Muscle layer of duodenum (tissue), 2 donors: ENCODE results near the gene NCKAP1.
"Not testable (repeated sequence)": the region's sequence is repeated elsewhere in the genome, so short reads cannot be mapped to it uniquely, and the experiment has no call there.

Experiments
- H3K27ac ChIP-seq: one replicate; pipeline ENCODE4 v1.7.0; 2013; ENCODE audit warnings: mild to moderate bottlenecking, low read length
- H3K27me3 ChIP-seq: one replicate; pipeline ENCODE4 v1.7.0; 2013; ENCODE audit warnings: low read depth, mild to moderate bottlenecking, control low read depth, low read length
- H3K36me3 ChIP-seq, 2 donors: one replicate each; pipeline ENCODE4 v1.7.0; 2013; ENCODE audit warnings: low read length in 2 of 2, control low read depth in 1 of 2, mild to moderate bottlenecking in 1 of 2; ENCODE audit not compliant: insufficient read depth in 2 of 2, control insufficient read depth in 1 of 2
- H3K4me1 ChIP-seq, 2 donors: one replicate each; pipeline ENCODE4 v1.7.0; 2013; ENCODE audit warnings: low read length in 2 of 2, mild to moderate bottlenecking in 2 of 2, control low read depth in 1 of 2, moderate library complexity in 1 of 2; ENCODE audit not compliant: insufficient read depth in 2 of 2, control insufficient read depth in 1 of 2
- H3K4me3 ChIP-seq, 2 donors: one replicate each; pipeline ENCODE4 v1.7.0; 2013; ENCODE audit warnings: low read length in 2 of 2, low read depth in 1 of 2, mild to moderate bottlenecking in 1 of 2
- H3K9me3 ChIP-seq, 2 donors: one replicate each; pipeline ENCODE4 v1.7.0; 2013; ENCODE audit warnings: low read length in 2 of 2, control low read depth in 1 of 2, mild to moderate bottlenecking in 1 of 2; ENCODE audit not compliant: control insufficient read depth in 1 of 2
- donor health status: healthy.

Gene NCKAP1

DNA sequence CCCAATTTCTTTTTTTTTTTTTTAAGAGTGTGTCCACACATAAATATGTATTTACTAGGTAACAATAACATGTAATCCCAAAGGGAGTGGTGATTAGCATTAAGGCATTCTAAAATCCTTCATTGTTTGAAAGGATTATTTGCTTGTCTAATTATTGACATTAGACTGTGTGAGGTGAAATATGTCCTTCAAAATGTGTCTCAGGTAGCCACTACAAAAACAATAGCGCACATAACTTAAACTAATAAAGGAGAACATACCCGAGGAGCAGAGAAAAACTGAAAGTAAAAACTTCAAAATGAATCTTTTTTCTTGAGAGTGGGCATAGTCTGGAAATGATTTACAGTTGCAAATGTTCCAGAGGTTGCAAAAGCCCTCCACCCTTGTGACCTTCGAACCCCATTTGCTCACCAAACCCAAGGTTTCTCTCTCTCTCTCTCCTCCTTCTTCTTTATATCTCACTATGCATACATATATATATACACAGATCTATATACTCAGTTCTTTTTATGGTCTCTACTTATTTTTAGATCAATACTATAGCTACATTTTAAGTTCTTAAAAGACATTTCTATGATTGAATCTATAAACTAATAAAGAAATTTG is 147.4 kb downstream of the NCKAP1 start:
- no peak overlapping the region for H3K4me3 ChIP-seq
- no peak overlapping the region for H3K27ac ChIP-seq
- H3K4me1 ChIP-seq, result no peaks in the 10 kb centered on the region

DNA sequence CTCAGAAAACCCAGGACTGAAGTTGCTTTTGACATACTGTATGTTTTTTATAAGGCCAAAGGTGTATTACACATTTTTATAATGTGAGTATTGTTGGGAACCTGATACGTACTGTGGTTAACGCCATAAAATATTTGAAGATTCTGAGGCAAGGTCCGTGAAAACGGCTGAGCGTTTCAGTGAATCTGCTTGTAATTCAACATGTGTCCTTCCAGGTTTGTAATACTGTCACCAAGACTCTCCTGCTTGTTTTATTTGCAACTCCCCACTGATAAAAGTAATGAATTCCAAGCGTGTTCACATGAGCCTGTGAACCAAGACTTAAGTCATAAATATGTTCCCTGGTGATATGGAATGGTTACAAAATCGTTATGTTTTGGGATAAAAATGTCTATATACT is 148.0 kb downstream of the NCKAP1 start:
- no peaks in the 10 kb centered on the region for H3K4me1 ChIP-seq
- no peak overlapping the region for H3K27ac ChIP-seq
- no peaks in the 10 kb centered on the region for H3K9me3 ChIP-seq
- no peak overlapping the region for H3K4me3 ChIP-seq
- H3K36me3 ChIP-seq, result peaks cover 0 to 4% of the 10 kb centered on the region in 2 donors
- no peaks in the 10 kb centered on the region for H3K27me3 ChIP-seq

More for the DNA sequence above, 147.4 kb downstream of the NCKAP1 start:
- Histone ChIP-seq H3K9me3 (no peaks in the 10 kb centered on the region), H3K27me3 (no peaks in the 10 kb centered on the region), H3K36me3 (peaks cover 0 to 4% of the 10 kb centered on the region in 2 donors)

DNA sequence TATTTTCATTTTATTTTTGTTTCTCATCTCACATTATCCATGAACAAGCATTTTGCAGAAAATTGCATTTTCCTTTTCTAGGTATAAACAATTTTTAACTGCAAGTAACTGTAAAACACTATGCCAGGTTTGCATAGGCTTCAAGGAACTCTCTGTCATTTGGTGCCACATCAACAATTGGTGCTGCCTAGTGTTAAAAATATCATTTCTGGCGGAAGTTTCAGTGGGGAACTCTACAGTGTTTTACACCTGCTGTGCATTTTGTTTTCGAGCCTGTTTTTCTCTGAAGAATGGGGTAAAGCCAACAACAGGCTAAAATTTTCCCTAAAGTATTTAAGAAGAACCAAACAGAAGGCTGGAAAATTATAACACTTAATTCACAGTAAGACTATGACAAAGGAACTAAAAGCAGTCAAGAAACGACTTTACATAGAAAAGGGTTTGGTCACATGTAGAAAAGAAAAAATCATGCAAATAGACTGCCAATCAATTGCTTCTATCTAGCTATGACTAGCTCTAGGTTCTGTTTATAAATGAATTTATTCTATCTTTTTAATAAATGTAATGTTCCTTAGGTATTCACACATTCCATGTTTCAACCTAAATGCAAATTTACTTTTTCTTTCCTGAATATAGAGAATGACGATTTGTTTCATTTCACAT is 150.4 kb downstream of the NCKAP1 start:
- Histone ChIP-seq H3K36me3 (no peaks in the 10 kb centered on the region), H3K27ac (no peak overlapping the region), H3K9me3 (no peaks in the 10 kb centered on the region), H3K4me3 (no peak overlapping the region), H3K4me1 (no peaks in the 10 kb centered on the region), H3K27me3 (no peaks in the 10 kb centered on the region)

DNA sequence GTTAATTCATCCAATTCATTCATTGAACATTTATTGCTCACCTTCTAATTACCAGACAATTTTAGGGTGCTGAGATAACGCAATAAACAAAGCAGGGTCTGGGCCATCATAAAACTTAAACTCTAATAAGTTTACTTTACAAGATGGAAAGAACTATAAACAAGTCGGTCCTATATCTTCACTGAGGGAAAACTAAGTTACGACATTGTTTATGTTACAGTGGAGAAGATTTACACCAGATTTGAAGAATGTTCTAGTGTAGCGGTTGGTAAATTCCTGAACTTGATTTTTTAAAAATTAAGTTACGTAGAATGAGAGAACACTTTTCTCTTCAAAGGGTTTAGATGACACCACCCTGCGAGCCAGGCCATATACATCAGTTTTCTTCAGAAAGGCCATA is 151.2 kb downstream of the NCKAP1 start:
- H3K36me3 ChIP-seq, result no peaks in the 10 kb centered on the region
- H3K27ac ChIP-seq, result no peak overlapping the region
- H3K9me3 ChIP-seq, result no peaks in the 10 kb centered on the region
- no peaks in the 10 kb centered on the region for H3K27me3 ChIP-seq
- no peak overlapping the region for H3K4me3 ChIP-seq
- H3K4me1 ChIP-seq, result no peaks in the 10 kb centered on the region

DNA sequence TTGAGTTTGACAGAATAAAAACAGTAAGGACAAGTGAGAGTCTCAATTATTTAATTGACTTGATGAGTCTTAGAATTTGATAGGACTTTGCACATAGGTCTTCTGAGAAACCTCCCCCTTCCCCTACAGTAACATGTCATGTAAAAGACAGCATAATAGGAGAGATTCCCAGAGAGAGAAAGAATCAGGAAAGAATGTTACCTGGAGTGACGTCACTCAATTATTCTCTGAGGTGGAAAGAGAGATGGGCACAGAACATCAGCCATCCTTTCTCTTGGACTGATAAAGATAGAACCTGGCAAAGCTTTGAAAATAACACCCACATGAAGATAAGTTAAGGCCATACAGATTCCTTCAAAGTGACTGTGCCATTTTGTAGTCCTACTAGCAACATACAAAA is 152.5 kb downstream of the NCKAP1 start:
- no peak overlapping the region for H3K27ac ChIP-seq
- H3K4me1 ChIP-seq, result no peaks in the 10 kb centered on the region
- H3K27me3 ChIP-seq, result no peaks in the 10 kb centered on the region
- no peaks in the 10 kb centered on the region for H3K9me3 ChIP-seq
- no peak overlapping the region for H3K4me3 ChIP-seq
- no peaks in the 10 kb centered on the region for H3K36me3 ChIP-seq

DNA sequence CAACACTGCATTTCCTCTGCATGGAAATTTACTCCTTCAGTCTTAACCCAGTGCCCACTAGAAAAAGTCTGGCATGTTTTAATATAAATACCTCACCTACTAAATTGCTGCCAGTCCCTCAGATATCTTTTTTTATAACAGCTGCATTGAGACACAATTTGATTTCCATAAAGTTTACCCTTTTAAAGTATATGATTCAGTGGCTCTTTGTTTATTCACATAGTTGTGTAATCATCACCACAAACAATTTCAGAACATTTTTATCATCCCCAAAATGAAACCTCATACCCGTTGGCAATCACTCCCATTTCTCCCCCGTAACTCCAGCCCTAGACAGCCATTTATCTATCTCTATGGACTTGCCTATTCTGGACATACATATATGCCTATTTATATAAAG is 154.8 kb downstream of the NCKAP1 start:
- no peaks in the 10 kb centered on the region for H3K4me1 ChIP-seq
- no peak overlapping the region for H3K27ac ChIP-seq
- H3K27me3 ChIP-seq, result no peaks in the 10 kb centered on the region
- no peaks in the 10 kb centered on the region for H3K36me3 ChIP-seq
- H3K9me3 ChIP-seq, result no peaks in the 10 kb centered on the region
- no peak overlapping the region for H3K4me3 ChIP-seq

DNA sequence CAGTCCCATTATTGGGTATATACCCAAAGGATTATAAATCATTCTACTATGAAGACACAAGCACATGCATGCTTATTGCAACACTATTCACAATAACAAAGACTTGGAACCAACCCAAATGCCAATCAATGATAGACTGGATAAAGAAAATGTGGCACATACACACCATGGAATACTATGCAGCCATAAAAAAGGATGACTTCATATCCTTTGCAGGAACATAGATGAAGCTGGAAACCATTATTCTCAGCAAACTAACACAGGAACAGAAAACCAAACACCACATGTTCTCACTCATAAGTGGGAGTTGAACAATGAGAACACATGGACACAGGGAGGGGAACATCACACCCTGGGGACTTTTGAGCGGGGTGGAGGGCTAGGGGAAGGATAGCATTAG is 158.2 kb downstream of the NCKAP1 start:
- H3K36me3 ChIP-seq, H3K4me3 ChIP-seq, H3K9me3 ChIP-seq, H3K4me1 ChIP-seq, H3K27ac ChIP-seq, H3K27me3 ChIP-seq: not testable (repeated sequence)

DNA sequence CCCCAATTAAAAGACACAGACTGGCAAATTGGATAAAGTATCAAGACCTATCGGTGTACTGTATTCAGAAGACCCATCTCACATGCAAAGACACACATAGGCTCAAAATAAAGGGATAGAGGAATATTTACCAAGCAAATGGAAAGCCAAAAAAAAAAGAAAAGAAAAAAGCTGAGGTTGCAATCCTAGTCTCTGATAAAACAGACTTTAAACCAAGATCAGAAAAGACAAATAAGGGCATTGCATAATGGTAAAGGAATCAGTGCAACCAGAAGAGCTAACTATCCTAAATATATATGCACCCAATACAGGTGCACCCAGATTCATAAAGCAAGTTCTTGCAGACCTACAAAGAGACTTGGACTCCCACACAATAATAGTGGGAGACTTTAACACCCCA is 161.6 kb downstream of the NCKAP1 start:
- H3K4me1 ChIP-seq, H3K36me3 ChIP-seq, H3K9me3 ChIP-seq, H3K4me3 ChIP-seq, H3K27ac ChIP-seq, H3K27me3 ChIP-seq: not testable (repeated sequence)

DNA sequence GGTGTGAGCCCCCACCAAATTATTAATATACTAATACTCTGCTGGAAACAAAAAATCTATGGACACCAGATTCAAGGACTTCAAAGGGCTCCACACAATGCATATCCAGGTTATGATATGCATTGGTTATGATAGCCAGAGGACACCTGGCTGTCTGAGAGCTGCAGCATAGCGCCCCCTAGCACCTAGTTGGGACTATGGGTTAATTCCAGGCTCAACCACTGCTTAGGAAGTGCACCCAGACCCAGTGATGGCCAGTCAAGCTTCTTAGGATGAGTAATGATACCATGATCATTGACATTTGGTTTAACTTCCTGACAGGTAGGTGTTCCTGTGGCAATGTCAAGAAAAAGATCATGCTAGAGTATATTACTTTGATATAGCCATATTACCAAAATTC is 168.0 kb downstream of the NCKAP1 start:
- H3K27ac ChIP-seq, result no peak overlapping the region

DNA sequence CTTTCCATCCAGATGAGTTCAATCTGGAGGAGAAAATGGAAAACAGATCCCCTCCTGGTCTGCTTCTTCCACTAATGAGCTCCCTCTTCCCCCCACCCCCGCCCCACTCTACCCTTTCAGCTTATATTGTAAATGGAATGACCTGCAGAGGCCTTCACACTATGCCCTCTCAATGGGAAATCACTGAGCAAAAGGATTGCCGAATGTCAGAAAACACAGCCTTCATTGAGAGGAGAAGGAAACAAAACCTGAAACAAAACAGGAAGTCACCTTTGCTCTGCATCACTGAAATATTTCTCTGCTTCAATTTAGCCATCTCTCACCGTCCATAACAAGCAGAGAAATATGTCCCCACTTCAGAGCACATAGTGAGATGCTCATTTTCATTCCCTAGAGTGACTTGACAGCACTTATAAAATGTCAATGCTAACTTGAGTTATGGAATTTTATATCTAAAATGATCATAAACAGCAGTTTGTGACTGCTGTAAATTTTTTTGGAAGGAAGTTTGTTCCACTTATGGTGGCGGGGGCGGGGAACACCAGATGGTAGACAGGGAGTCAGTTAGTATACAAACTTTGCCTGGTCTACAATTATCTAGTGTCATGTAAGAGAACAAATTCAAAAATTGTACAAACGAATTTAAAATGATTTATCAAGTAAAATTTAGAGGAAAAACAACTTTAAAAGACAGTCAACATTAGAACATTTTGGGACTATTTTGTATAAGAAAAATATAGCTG is 170.0 kb downstream of the NCKAP1 start:
- Histone ChIP-seq H3K27ac (no peak overlapping the region), H3K4me3 (no peak overlapping the region), H3K36me3 (no peaks in the 10 kb centered on the region), H3K27me3 (no peaks in the 10 kb centered on the region), H3K9me3 (no peaks in the 10 kb centered on the region), H3K4me1 (peaks cover 0 to 17% of the 10 kb centered on the region in 2 donors)

More for the DNA sequence above, 168.0 kb downstream of the NCKAP1 start:
- no peaks in the 10 kb centered on the region for H3K9me3 ChIP-seq
- peaks cover 0 to 17% of the 10 kb centered on the region in 2 donors for H3K4me1 ChIP-seq
- no peaks in the 10 kb centered on the region for H3K36me3 ChIP-seq
- H3K27me3 ChIP-seq, result no peaks in the 10 kb centered on the region
- no peak overlapping the region for H3K4me3 ChIP-seq

DNA sequence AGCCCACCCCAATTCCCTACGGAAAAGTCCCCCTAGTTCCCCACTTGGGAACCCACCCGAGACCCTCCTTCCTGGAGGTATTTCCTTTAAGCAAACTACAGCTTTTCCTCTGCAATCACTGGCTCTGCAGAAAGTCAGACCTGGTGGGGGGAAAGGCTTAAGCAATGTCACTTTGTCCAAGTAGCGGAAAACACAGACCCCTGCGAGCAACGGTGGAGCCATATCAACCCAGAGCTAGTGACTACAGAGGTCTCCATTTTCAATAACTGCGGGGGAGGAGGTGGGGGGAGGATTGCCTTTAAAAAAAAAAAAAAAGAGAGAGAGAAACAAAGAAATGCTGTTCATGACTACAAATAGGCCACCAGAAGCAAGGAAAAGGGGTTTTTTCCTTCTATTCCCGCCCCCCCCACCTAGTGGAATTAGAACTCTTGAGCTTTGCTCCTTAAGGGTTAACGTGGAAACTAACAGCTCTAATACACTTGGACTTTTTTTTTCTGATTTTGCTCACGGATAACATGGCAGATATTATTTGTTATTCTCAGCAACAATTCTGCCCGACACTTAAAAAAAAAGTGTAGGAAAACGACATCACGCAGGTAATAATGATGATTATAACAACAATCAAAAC is 170.7 kb downstream of the NCKAP1 start:
- Histone ChIP-seq H3K27me3 (no peaks in the 10 kb centered on the region), H3K4me3 (peak overlapping the region; percentile 71 to 81), H3K4me1 (peaks cover 0 to 17% of the 10 kb centered on the region in 2 donors), H3K36me3 (no peaks in the 10 kb centered on the region), H3K27ac (peak overlapping the region; percentile 8), H3K9me3 (no peaks in the 10 kb centered on the region)
